HL-60 (cell line): ENCODE data around the gene CLSTN2.

Source experiments
- DNase-seq, 2 experiments: peaks; one replicate each; pipeline ENCODE4 v3.0.0-alpha.2; 2010 to 2020; ENCODE audit warnings: low read depth in 1 of 2, low spot score in 1 of 2
- H3K27ac ChIP-seq: fragments of 250-450 bp; sonication (Bioruptor Pico); replicated peaks from 2 replicates; pipeline ENCODE4 v1.5.1; 2020; ENCODE audit warnings: mild to moderate bottlenecking, moderate library complexity
- H3K27me3 ChIP-seq: fragments of 250-450 bp; sonication (Bioruptor Pico); 2 replicates; pipeline ENCODE4 v1.5.1; 2021; ENCODE audit warnings: mild to moderate bottlenecking, moderate library complexity; ENCODE audit not compliant: insufficient read depth, poor library complexity, severe bottlenecking
- H3K4me3 ChIP-seq: replicated peaks from 2 replicates; pipeline ENCODE4 v1.5.1; 2011; ENCODE audit warnings: mild to moderate bottlenecking, control low read depth, low read length; ENCODE audit not compliant: insufficient read depth
- GABPA ChIP-seq: IDR thresholded peaks from 2 replicates; pipeline ENCODE4 v1.6.1; 2012; ENCODE audit warnings: low read depth
- POLR2AphosphoS5 ChIP-seq: IDR thresholded peaks from 2 replicates; pipeline ENCODE4 v1.6.1; 2012; ENCODE audit warnings: low read depth
- SPI1 ChIP-seq: IDR thresholded peaks from 2 replicates; pipeline ENCODE4 v1.6.1; 2012; ENCODE audit warnings: low read depth, mild to moderate bottlenecking, borderline replicate concordance
- TF ChIP-seq, protein P1 (sequence below): IDR thresholded peaks from 2 replicates; pipeline ENCODE4 v1.6.1; 2012; ENCODE audit warnings: low read depth; ENCODE audit not compliant: insufficient replicate concordance
- TF ChIP-seq, protein P2 (sequence below): IDR thresholded peaks from one replicate; pipeline ENCODE4 v1.5.1; 2011; ENCODE audit warnings: low read length, control low read depth, inconsistent platforms; ENCODE audit not compliant: insufficient read depth

Gene CLSTN2

DNA sequence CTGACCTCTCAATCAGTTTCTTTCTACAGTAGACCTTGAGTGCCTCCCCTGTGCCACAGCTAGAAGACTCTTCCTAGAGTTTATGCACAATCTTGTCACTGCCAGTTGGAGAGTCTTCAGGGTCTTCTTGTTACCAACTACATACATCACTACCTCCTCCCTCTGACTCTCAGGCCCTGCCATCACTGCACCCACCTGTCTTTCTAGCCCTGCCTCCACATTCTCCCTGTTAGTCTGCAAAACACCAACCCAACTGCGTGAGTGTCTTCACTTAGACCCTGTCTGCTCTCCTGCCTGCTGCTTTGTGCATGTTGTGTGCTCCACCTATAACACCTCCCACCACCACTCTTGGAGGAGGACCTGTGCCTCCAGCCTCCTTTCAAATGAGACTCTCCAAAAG lies 34.4 kb downstream of the CLSTN2 start:
- DNase-seq: no peak
- Histone ChIP-seq H3K27ac (no peak overlapping the region), H3K27me3 (no peaks in the 10 kb centered on the region), H3K4me3 (no peak overlapping the region)
- TF ChIP-seq, protein P1, sequence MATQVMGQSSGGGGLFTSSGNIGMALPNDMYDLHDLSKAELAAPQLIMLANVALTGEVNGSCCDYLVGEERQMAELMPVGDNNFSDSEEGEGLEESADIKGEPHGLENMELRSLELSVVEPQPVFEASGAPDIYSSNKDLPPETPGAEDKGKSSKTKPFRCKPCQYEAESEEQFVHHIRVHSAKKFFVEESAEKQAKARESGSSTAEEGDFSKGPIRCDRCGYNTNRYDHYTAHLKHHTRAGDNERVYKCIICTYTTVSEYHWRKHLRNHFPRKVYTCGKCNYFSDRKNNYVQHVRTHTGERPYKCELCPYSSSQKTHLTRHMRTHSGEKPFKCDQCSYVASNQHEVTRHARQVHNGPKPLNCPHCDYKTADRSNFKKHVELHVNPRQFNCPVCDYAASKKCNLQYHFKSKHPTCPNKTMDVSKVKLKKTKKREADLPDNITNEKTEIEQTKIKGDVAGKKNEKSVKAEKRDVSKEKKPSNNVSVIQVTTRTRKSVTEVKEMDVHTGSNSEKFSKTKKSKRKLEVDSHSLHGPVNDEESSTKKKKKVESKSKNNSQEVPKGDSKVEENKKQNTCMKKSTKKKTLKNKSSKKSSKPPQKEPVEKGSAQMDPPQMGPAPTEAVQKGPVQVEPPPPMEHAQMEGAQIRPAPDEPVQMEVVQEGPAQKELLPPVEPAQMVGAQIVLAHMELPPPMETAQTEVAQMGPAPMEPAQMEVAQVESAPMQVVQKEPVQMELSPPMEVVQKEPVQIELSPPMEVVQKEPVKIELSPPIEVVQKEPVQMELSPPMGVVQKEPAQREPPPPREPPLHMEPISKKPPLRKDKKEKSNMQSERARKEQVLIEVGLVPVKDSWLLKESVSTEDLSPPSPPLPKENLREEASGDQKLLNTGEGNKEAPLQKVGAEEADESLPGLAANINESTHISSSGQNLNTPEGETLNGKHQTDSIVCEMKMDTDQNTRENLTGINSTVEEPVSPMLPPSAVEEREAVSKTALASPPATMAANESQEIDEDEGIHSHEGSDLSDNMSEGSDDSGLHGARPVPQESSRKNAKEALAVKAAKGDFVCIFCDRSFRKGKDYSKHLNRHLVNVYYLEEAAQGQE: no peak
- TF ChIP-seq GABPA (no peak), POLR2AphosphoS5 (no peak), SPI1 (no peak)
- TF ChIP-seq, protein P2, sequence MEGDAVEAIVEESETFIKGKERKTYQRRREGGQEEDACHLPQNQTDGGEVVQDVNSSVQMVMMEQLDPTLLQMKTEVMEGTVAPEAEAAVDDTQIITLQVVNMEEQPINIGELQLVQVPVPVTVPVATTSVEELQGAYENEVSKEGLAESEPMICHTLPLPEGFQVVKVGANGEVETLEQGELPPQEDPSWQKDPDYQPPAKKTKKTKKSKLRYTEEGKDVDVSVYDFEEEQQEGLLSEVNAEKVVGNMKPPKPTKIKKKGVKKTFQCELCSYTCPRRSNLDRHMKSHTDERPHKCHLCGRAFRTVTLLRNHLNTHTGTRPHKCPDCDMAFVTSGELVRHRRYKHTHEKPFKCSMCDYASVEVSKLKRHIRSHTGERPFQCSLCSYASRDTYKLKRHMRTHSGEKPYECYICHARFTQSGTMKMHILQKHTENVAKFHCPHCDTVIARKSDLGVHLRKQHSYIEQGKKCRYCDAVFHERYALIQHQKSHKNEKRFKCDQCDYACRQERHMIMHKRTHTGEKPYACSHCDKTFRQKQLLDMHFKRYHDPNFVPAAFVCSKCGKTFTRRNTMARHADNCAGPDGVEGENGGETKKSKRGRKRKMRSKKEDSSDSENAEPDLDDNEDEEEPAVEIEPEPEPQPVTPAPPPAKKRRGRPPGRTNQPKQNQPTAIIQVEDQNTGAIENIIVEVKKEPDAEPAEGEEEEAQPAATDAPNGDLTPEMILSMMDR: no peak

DNA sequence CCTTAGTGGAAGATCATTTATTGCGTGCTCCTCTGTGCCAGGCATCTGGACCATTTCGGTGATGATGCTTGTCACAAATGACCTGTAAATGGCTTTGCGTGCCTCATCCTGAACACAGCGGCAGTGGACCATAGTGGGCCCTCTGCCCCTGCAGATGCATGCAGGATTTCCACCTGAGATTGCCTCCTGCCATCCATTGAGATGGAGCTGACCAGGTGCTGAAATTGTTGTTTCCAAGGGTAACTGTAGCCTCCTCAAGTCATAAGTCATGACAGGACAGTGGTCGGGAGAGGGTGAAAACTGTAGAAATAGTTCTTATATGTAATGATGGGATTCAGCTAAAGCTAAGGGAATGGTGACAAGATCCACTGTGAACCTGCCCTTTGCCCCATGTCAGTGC lies 35.5 kb downstream of the CLSTN2 start:
- no peaks in the 10 kb centered on the region for H3K27me3 ChIP-seq
- DNase-seq: no peak
- TF ChIP-seq, protein P2: no peak
- TF ChIP-seq GABPA (no peak), SPI1 (no peak), POLR2AphosphoS5 (no peak)
- TF ChIP-seq, protein P1: peak; percentile 84
- no peak overlapping the region for H3K4me3 ChIP-seq
- H3K27ac ChIP-seq: no peak overlapping the region

DNA sequence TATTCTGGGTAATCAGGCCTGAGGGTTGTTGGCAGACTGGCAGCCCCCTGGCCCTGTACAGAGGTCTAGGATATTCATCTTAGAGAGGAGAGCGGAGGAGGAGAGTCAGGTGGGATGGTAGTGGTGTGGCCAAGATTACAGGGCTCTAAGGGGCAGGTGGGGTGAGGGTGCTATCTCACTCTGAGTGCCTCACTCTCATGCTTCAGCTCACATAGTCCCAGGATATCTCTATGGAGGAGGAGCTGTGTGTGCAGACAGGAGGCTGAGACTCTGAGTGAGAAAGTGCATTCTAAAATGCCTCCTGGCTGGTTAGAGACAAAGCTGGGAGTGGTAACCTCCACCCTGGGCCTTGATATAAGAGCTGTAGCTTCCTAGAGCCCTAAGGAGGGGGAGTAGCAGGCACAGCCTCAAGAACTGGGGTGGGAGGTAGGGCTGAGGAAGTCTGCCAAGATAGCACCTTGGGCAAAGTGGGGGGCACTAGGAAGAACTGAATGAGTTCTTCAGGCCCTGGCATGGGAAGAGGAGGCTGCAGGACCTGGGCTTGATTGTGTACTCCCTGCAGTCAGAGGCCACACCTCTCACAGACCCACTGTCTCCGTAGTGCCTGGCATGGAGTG lies 39.9 kb downstream of the CLSTN2 start:
- TF ChIP-seq, protein P1: no peak
- TF ChIP-seq SPI1 (no peak), POLR2AphosphoS5 (no peak), GABPA (no peak)
- TF ChIP-seq, protein P2: no peak
- H3K27ac ChIP-seq: no peak overlapping the region
- H3K4me3 ChIP-seq: no peak overlapping the region
- no peak for DNase-seq
- H3K27me3 ChIP-seq: no peaks in the 10 kb centered on the region
